A549 (cell line): ENCODE data around the gene OR10H2. TPM values are rescaled to one million over a fixed set of nuclear protein-coding genes. Genes with fewer than 3 reads are reported as not detected.

Experiments
- ATAC-seq, 2 experiments: fragments of 200-7000 bp in 1 of 2; fragments of >200 bp in 1 of 2; cut with Nextera tagmentation in 1 of 2; cut with Tn5 transposase in 1 of 2; 3 replicates each; pipeline versions ENCODE4 v1.8.0 to v1.9.1; 2018 to 2020; ENCODE audit warnings: mild to moderate bottlenecking in 1 of 2, moderate library complexity in 1 of 2
- CTCF ChIA-PET: fragments of 300-600 bp; sonication (Branson Sonifier 250); formaldehyde crosslinking; extraction: SDS; loops from one replicate; lab custom pipeline; 2021; ENCODE audit warnings: antibody characterized with exemption, inconsistent platforms; lab: Yijun Ruan, JAX
- POLR2A ChIA-PET: fragments of 350-600 bp; formaldehyde crosslinking; extraction: SDS; loops from one replicate; lab custom pipeline; 2021; ENCODE audit warnings: antibody characterized with exemption, inconsistent platforms; lab: Yijun Ruan, JAX
- DNase-seq, 2 experiments: peaks; one replicate each; pipeline versions ENCODE4 v3.0.0 to v3.0.0-alpha.2; 2011 to 2016; ENCODE audit warnings: low read depth in 1 of 2, low spot score in 1 of 2
- FAIRE-seq: peaks from 2 replicates; lab custom pipeline; 2011; peaks lifted over from hg19 to GRCh38; lab: Jason Lieb, UNC
- H3K27ac ChIP-seq, 2 experiments: fragments of >200 bp; sonication (Bioruptor Twin); formaldehyde crosslinking; 3 replicates each; pipeline ENCODE4 v1.5.1; 2016 to 2017
- H3K4me1 ChIP-seq: fragments of >200 bp; sonication (Bioruptor Twin); formaldehyde crosslinking; 3 replicates; pipeline ENCODE4 v1.6.1; 2016
- H3K4me2 ChIP-seq: fragments of >200 bp; sonication (Bioruptor Twin); formaldehyde crosslinking; 3 replicates; pipeline ENCODE4 v1.6.1; 2016
- H3K4me3 ChIP-seq: fragments of >200 bp; sonication (Bioruptor Twin); formaldehyde crosslinking; 3 replicates; pipeline ENCODE4 v1.5.1; 2016
- H3K9me3 ChIP-seq: fragments of >200 bp; sonication (Bioruptor Twin); formaldehyde crosslinking; 3 replicates; pipeline ENCODE4 v1.6.1; 2016
- CBX2 ChIP-seq: fragments of 200-600 bp; sonication (generic); IDR thresholded peaks from 2 replicates; pipeline ENCODE4 v1.6.1; 2016; ENCODE audit warnings: low read depth, mild to moderate bottlenecking, borderline replicate concordance
- CHD2 ChIP-seq: fragments of 150-350 bp; IDR thresholded peaks from 2 replicates; pipeline ENCODE4 v1.6.1; 2014; ENCODE audit warnings: low read length; ENCODE audit not compliant: partially characterized antibody
- CHD4 ChIP-seq: fragments of 200-600 bp; sonication (generic); IDR thresholded peaks from 2 replicates; pipeline ENCODE4 v1.6.1; 2016; ENCODE audit warnings: antibody characterized with exemption, mild to moderate bottlenecking, borderline replicate concordance
- EHF ChIP-seq: fragments of 250-450 bp; sonication (Bioruptor Pico); IDR thresholded peaks from 2 replicates; pipeline ENCODE4 v1.5.0; 2020; ENCODE audit warnings: mild to moderate bottlenecking
- EHMT2 ChIP-seq: fragments of 200-600 bp; sonication (generic); IDR thresholded peaks from 2 replicates; pipeline ENCODE4 v1.6.1; 2016; ENCODE audit warnings: antibody characterized with exemption, low read depth, mild to moderate bottlenecking, moderate library complexity
- FOSL2 ChIP-seq, 2 experiments: fragments of 450-650 bp in 1 of 2; fragments of >200 bp in 1 of 2; sonication (Bioruptor Twin) in 1 of 2; formaldehyde crosslinking; IDR thresholded peaks; 2 replicates each; pipeline versions ENCODE4 v1.5.0 to v1.6.1; 2016 to 2020; ENCODE audit warnings: mild to moderate bottlenecking in 1 of 2, moderate library complexity in 1 of 2
- HDAC2 ChIP-seq: fragments of 200-600 bp; sonication (generic); IDR thresholded peaks from 2 replicates; pipeline ENCODE4 v1.6.1; 2016
- KDM1A ChIP-seq: fragments of 200-600 bp; sonication (generic); IDR thresholded peaks from 2 replicates; pipeline ENCODE4 v1.6.1; 2016; ENCODE audit warnings: low read depth, mild to moderate bottlenecking
- MAZ ChIP-seq: fragments of 150-350 bp; IDR thresholded peaks from 2 replicates; pipeline ENCODE4 v1.6.1; 2014; ENCODE audit warnings: antibody characterized with exemption, low read depth, low read length, borderline replicate concordance
- NPAS2 ChIP-seq: fragments of 250-450 bp; sonication (Bioruptor Pico); IDR thresholded peaks from 2 replicates; pipeline ENCODE4 v1.8.0; 2022; ENCODE audit warnings: mild to moderate bottlenecking, moderate library complexity, borderline replicate concordance
- POLR2A ChIP-seq: IDR thresholded peaks from 2 replicates; pipeline ENCODE4 v1.6.1; 2012; ENCODE audit warnings: mild to moderate bottlenecking, low read length
- RAD21 ChIP-seq, 2 experiments: fragments of >200 bp in 1 of 2; sonication (Bioruptor Twin) in 1 of 2; formaldehyde crosslinking in 1 of 2; IDR thresholded peaks in 1 of 2; conservative IDR thresholded peaks in 1 of 2; 2 replicates in 1 of 2; 3 replicates in 1 of 2; pipeline ENCODE4 v1.6.1; 2012 to 2018; ENCODE audit warnings: inconsistent platforms in 1 of 2
- SMC3 ChIP-seq: fragments of >200 bp; sonication (Bioruptor Twin); formaldehyde crosslinking; IDR thresholded peaks from 3 replicates; pipeline ENCODE4 v1.6.1; 2018; ENCODE audit warnings: inconsistent platforms
- TFCP2L1 ChIP-seq: fragments of 250-450 bp; sonication (Bioruptor Pico); IDR thresholded peaks from 2 replicates; pipeline ENCODE4 v1.5.0; 2021; ENCODE audit warnings: mild to moderate bottlenecking
- ZFP36 ChIP-seq: fragments of 450-650 bp; IDR thresholded peaks from 2 replicates; pipeline ENCODE4 v1.6.1; 2014; ENCODE audit warnings: borderline replicate concordance; ENCODE audit not compliant: partially characterized antibody
- WGBS: methylation state at CpG from one replicate; pipeline ENCODE4 v1.1.6; 2017; ENCODE audit errors: missing lambda C conversion rate; 5-methylcytosine and 5-hydroxymethylcytosine counted together
- polyA plus RNA-seq, 4 experiments: library from polyadenylated mRNA; depleted of rRNA in 3 of 4; stranded (reverse); fragments of >200 nt; fragmentation: RNase III in 1 of 4; extraction: RNeasy Plus Mini Kit Qiagen cat#74134 plus additional on column Dnase treatment in 1 of 4; gene quantifications; 2 replicates in 3 of 4; 3 replicates in 1 of 4; pipeline ENCODE4 v1.2.3, GENCODE V29; 2011 to 2017
- TF ChIP-seq, protein P1 (sequence below): fragments of >200 bp; sonication (Bioruptor Twin); formaldehyde crosslinking; IDR thresholded peaks from 3 replicates; pipeline ENCODE4 v1.6.1; 2016
- TF ChIP-seq, protein P2 (sequence below): fragments of 250-450 bp; sonication (Bioruptor Pico); IDR thresholded peaks from 2 replicates; pipeline ENCODE4 v1.5.0; 2020; ENCODE audit warnings: low read depth, mild to moderate bottlenecking, moderate library complexity
- TF ChIP-seq, protein P3 (sequence below): fragments of 200-600 bp; sonication (generic); IDR thresholded peaks from 2 replicates; pipeline ENCODE4 v1.6.1; 2016; ENCODE audit warnings: antibody characterized with exemption, mild to moderate bottlenecking, moderate library complexity

OR10H2 gene
- polyA plus RNA-seq, 2 of the 4 experiments (the other 2 are of a cell fraction), result not detected

DNA sequence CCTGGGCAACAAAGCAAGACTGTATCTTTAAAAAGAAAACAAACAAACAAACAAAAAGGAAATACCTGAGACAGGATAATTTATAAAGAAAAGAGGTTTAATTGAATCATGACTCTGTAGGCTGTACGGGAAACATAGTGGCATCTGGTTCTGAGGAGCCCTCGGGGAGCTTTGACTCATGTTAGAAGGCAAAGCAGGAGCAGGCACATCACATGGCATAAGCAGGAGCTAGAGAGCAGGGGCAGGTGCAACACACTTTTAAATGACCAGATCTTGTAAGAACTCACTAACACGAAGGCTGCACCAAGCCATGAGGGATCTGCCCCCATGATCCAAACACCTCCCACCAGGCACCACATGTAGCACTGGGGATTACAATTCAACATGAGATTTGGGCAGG lies 13.2 kb upstream of the OR10H2 start:
- Histone ChIP-seq H3K4me3 (no peak overlapping the region), H3K27ac (no peak overlapping the region), H3K4me1 (no peaks in the 10 kb centered on the region), H3K9me3 (peaks cover 5% of the 10 kb centered on the region; the same call in 2 of the 3 replicates)
- FAIRE-seq, result no peak
- no peak for DNase-seq
- ATAC-seq, result no peak
- ChIA-PET POLR2A (no interaction called here), CTCF (no interaction called here)
- TF ChIP-seq ZFP36 (no peak), EHF (CRISPR knock-in tag) (no peak), NPAS2 (CRISPR knock-in tag) (no peak), CHD2 (no peak), KDM1A (no peak), CHD4 (no peak)
- TF ChIP-seq, protein P1, sequence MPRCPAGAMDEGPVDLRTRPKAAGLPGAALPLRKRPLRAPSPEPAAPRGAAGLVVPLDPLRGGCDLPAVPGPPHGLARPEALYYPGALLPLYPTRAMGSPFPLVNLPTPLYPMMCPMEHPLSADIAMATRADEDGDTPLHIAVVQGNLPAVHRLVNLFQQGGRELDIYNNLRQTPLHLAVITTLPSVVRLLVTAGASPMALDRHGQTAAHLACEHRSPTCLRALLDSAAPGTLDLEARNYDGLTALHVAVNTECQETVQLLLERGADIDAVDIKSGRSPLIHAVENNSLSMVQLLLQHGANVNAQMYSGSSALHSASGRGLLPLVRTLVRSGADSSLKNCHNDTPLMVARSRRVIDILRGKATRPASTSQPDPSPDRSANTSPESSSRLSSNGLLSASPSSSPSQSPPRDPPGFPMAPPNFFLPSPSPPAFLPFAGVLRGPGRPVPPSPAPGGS, result no peak
- TF ChIP-seq, all 56 proteins: peak for 0
- no peak overlapping the region for H3K4me2 ChIP-seq
- 1% methylated on average over 3 of the region's 3 CpGs for WGBS

- 86% methylated on average over 1 of the region's 1 CpG for WGBS
- ChIA-PET CTCF (no interaction called here), POLR2A (no interaction called here)
- no peak overlapping the region for H3K4me3 ChIP-seq
- ATAC-seq (no peak), FAIRE-seq (no peak), DNase-seq (no peak)
- peaks cover 5% of the 10 kb centered on the region; the same call in 2 of the 3 replicates for H3K9me3 ChIP-seq
- H3K27ac ChIP-seq, result no peak overlapping the region
- TF ChIP-seq RAD21 (conservative IDR thresholded peaks at IDR 0.05 in 1 of 2, IDR thresholded peaks at IDR 0.05 in 1 of 2) (no peak), TFCP2L1 (CRISPR knock-in tag) (no peak), SMC3 (no peak), CBX2 (no peak), KDM1A (no peak), HDAC2 (no peak), FOSL2 (IDR thresholded peaks at IDR 0.05) (no peak), FOSL2 (CRISPR knock-in tag; IDR thresholded peaks at IDR 0.05) (no peak), POLR2A (no peak), MAZ (no peak)
- TF ChIP-seq, protein P2, sequence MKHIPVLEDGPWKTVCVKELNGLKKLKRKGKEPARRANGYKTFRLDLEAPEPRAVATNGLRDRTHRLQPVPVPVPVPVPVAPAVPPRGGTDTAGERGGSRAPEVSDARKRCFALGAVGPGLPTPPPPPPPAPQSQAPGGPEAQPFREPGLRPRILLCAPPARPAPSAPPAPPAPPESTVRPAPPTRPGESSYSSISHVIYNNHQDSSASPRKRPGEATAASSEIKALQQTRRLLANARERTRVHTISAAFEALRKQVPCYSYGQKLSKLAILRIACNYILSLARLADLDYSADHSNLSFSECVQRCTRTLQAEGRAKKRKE, result no peak
- no peaks in the 10 kb centered on the region for H3K4me1 ChIP-seq
- no peak overlapping the region for H3K4me2 ChIP-seq
Measured at GRCh38 chr19:15715642-15716041, 12.2 kb upstream of the OR10H2 start.

DNA sequence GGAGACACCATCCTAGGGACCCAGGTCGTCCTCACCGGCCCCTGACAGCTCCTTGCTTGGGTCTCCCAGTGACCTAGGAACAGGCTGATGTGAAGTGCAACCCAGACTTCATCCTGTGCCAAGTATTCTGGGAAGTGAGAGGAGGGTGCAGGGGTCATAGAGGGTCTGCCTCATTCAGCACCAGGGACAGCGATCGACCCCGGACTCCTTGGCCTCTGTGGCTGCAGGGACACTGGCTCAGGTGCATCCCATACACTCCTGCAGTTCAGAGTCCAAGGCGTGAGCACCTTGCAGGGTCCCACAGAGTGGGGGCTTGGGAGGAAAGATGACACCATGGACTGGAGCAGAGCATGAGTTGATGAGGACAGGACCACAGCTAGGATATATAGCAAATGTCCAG lies 10.0 kb upstream of the OR10H2 start:
- FAIRE-seq (no peak), DNase-seq (no peak), ATAC-seq (no peak)
- 0% methylated on average over 2 of the region's 6 CpGs for WGBS
- CTCF ChIA-PET, result no interaction called here
- H3K9me3 ChIP-seq, result no peaks in the 10 kb centered on the region
- H3K4me1 ChIP-seq, result no peaks in the 10 kb centered on the region; the same call in 2 of the 3 replicates
- no peak overlapping the region for H3K4me2 ChIP-seq
- H3K27ac ChIP-seq, result no peak overlapping the region
- TF ChIP-seq, protein P3, sequence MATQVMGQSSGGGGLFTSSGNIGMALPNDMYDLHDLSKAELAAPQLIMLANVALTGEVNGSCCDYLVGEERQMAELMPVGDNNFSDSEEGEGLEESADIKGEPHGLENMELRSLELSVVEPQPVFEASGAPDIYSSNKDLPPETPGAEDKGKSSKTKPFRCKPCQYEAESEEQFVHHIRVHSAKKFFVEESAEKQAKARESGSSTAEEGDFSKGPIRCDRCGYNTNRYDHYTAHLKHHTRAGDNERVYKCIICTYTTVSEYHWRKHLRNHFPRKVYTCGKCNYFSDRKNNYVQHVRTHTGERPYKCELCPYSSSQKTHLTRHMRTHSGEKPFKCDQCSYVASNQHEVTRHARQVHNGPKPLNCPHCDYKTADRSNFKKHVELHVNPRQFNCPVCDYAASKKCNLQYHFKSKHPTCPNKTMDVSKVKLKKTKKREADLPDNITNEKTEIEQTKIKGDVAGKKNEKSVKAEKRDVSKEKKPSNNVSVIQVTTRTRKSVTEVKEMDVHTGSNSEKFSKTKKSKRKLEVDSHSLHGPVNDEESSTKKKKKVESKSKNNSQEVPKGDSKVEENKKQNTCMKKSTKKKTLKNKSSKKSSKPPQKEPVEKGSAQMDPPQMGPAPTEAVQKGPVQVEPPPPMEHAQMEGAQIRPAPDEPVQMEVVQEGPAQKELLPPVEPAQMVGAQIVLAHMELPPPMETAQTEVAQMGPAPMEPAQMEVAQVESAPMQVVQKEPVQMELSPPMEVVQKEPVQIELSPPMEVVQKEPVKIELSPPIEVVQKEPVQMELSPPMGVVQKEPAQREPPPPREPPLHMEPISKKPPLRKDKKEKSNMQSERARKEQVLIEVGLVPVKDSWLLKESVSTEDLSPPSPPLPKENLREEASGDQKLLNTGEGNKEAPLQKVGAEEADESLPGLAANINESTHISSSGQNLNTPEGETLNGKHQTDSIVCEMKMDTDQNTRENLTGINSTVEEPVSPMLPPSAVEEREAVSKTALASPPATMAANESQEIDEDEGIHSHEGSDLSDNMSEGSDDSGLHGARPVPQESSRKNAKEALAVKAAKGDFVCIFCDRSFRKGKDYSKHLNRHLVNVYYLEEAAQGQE, result peak; percentile 72
- TF ChIP-seq CBX2 (no peak), EHMT2 (no peak)
- no peak overlapping the region for H3K4me3 ChIP-seq
- POLR2A ChIA-PET, result no interaction called here
